ENCODE measurements around the gene RBPJ. TPM values are rescaled to one million over a fixed set of nuclear protein-coding genes. Genes with fewer than 3 reads are reported as not detected.
"Not testable (repeated sequence)": the region's sequence is repeated elsewhere in the genome, so short reads cannot be mapped to it uniquely, and the experiment has no call there.

Gene RBPJ
- total RNA-seq, 1 donor from 2014 or later = 77.2 TPM

DNA sequence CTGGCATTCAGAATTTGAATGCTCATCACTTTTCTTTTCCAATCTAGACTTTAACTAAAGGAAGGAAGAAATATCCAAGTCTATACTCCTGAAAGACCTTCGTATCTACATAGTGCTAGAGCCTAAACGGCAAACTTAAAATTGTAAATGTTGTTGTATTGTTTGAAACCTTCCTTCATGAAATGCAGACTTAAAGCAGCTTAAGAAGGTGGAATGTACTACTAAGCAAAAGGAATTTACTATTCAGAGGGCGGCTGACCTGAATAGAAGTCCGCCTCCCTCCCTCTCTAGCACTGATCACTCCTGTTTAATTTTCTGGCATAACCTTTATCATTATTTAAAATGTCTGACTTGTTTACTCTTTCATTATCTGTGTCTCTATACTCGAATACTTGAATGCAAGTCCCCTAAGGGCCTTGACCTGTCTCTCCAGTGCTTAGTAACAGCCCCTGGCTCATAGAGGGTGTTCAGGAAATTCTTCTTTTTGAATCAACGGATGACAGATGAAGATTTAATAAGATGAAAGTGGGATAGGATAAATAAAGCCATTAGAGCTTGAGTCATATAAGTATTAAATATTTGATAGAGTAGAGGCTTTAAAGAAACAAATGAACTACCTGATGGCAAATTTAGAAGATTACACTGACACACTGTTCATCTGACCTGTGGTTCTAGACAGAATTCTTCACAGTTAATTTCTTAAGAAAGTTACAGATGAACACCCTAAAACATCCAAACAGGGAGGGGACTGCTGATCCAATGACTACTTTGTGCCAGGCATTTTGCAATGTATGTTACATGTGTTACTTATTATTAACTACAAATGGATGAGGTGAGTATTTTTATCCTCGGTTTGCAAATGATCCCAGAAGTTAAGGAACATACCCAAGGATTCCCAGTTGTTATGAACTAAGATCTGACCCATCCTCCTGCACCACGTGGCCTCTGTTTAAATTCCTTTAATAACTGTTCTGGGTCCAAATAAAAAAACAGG, 20.2 kb upstream of the RBPJ start:
- H3K36me3 ChIP-seq (ENCODE audit: control insufficient read depth in 3 of 3, insufficient read depth in 3 of 3, low read length in 3 of 3) = no peaks in the 10 kb centered on the region
- H3K9ac ChIP-seq (ENCODE audit: low read depth in 1 of 3, low read length in 3 of 3) = no peak overlapping the region
- H3K27ac ChIP-seq (ENCODE audit: low read depth, low read length) = no peak overlapping the region
- H3K27me3 ChIP-seq (ENCODE audit: control insufficient read depth in 3 of 3, insufficient read depth in 3 of 3, low read length in 3 of 3) = no peaks in the 10 kb centered on the region
- H3K9me3 ChIP-seq (ENCODE audit: control insufficient read depth in 3 of 3, low read length in 3 of 3) = no peaks in the 10 kb centered on the region
- no peak overlapping the region for H3K4me3 ChIP-seq (ENCODE audit: low read length in 3 of 3)
- H3K4me1 ChIP-seq (ENCODE audit: control insufficient read depth in 3 of 3, insufficient read depth in 3 of 3, low read length in 3 of 3) = peaks cover 0 to 8% (median 0%) of the 10 kb centered on the region in 3 donors

DNA sequence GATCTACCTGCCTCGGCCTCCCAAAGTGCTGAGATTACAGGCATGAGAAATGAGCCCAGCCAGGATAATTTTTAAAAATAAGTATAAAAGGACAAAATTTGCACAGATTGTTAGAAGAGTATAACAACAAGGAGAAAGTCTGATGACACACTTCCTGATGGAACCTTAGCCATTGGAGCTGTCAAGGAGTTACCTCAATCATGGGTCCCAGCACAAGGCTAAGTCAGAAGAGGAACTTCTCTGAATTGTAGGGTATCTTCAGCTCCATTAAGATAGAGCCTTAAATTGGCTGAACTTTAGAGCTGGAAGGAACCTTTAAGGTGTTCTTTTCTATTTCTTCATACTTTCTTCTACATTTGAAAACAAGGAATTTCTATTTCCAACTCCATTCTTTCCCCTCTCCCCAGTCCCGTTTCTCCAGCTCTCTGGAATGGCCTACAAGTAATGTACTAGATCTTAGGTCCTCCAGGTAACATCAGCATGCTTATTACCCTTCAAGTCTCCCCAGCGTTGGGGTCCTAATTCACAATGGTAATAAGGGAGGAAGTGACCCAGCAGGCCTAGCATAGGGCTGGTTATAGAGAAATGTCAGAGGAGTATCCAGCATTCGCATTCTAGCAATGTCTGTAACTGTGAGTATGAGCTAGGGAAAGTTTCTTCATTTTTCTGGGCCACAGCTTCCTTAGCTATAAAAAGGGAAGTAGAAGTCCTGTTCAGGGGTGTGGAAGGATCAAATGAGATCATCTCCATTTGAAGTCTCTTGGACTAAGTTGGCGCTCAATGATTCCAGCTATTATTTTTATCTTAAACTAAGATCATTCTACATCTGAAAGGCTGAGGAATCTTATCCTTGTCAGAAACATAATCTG, 18.5 kb upstream of the RBPJ start:
- Histone ChIP-seq H3K4me3 (ENCODE audit: low read length in 3 of 3) (no peak overlapping the region), H3K9me3 (ENCODE audit: control insufficient read depth in 3 of 3, low read length in 3 of 3) (no peaks in the 10 kb centered on the region), H3K27ac (ENCODE audit: low read depth, low read length) (no peak overlapping the region), H3K9ac (ENCODE audit: low read depth in 1 of 3, low read length in 3 of 3) (no peak overlapping the region), H3K36me3 (ENCODE audit: control insufficient read depth in 3 of 3, insufficient read depth in 3 of 3, low read length in 3 of 3) (no peaks in the 10 kb centered on the region), H3K4me1 (ENCODE audit: control insufficient read depth in 3 of 3, insufficient read depth in 3 of 3, low read length in 3 of 3) (peaks cover 0 to 8% (median 0%) of the 10 kb centered on the region in 3 donors), H3K27me3 (ENCODE audit: control insufficient read depth in 3 of 3, insufficient read depth in 3 of 3, low read length in 3 of 3) (no peaks in the 10 kb centered on the region)

DNA sequence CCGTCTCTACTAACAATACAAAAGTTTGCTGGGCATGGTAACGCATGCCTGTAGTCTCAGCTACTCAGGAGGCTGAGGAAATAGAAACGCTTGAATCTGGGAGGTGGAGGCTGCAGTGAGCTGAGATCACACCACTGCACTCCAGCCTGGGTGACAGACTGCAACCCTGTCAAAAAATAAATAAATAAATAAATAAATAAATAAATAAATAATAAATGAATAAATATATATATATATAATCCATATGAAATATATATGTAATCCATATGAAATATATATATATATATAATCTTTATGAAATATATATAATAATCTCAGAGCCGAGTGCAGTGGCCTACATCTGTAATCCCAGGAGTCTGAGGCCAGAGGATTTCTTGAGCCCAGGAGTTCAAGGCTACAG, 17.8 kb upstream of the RBPJ start:
- Histone ChIP-seq H3K27ac (ENCODE audit: low read depth, low read length) (no peak overlapping the region), H3K4me1 (ENCODE audit: control insufficient read depth in 3 of 3, insufficient read depth in 3 of 3, low read length in 3 of 3) (peaks cover 0 to 8% (median 0%) of the 10 kb centered on the region in 3 donors), H3K9ac (ENCODE audit: low read depth in 1 of 3, low read length in 3 of 3) (no peak overlapping the region), H3K4me3 (ENCODE audit: low read length in 3 of 3) (no peak overlapping the region), H3K27me3 (ENCODE audit: control insufficient read depth in 3 of 3, insufficient read depth in 3 of 3, low read length in 3 of 3) (no peaks in the 10 kb centered on the region), H3K36me3 (ENCODE audit: control insufficient read depth in 3 of 3, insufficient read depth in 3 of 3, low read length in 3 of 3) (no peaks in the 10 kb centered on the region), H3K9me3 (ENCODE audit: control insufficient read depth in 3 of 3, low read length in 3 of 3) (no peaks in the 10 kb centered on the region)

DNA sequence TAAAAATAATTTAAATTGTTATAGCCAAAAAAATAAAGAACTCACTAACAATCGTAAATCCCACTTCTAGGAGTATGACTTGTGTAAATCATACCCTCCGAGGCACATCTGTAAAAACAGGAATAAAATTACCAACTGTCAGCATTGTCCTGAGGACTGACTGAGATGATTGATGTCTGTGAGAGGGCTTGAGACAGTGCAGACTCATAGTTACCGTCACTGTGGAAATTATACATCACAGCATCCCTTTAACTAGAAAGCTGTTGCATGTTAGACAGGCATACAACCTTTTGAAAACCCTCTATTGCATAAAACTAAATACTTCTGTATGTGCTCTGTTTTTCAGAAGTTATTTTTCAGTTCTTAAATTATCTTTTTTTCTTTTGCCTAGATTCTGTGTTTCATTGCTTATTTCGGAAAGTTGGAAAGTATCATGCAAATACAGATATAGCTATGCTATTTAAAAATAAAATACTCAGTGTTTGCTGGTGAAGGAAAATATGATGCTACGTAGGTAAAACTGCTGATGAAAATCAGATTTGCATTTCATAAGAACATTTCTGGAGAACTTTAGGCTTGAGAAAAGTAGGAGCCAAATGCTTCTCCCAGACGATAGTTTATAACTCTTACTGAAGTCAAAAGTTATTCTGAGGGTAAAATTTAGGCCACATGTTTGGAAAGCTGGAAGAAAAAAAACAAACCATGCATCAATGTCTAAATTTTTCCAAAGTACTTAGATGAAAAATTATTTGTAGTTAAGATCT, 13.6 kb upstream of the RBPJ start:
- no peaks in the 10 kb centered on the region for H3K27me3 ChIP-seq (ENCODE audit: control insufficient read depth in 3 of 3, insufficient read depth in 3 of 3, low read length in 3 of 3)
- no peak overlapping the region for H3K27ac ChIP-seq (ENCODE audit: low read depth, low read length)
- no peak overlapping the region for H3K9ac ChIP-seq (ENCODE audit: low read depth in 1 of 3, low read length in 3 of 3)
- no peaks in the 10 kb centered on the region for H3K4me1 ChIP-seq (ENCODE audit: control insufficient read depth in 3 of 3, insufficient read depth in 3 of 3, low read length in 3 of 3)
- H3K36me3 ChIP-seq (ENCODE audit: control insufficient read depth in 3 of 3, insufficient read depth in 3 of 3, low read length in 3 of 3) = no peaks in the 10 kb centered on the region
- no peak overlapping the region for H3K4me3 ChIP-seq (ENCODE audit: low read length in 3 of 3)
- H3K9me3 ChIP-seq (ENCODE audit: control insufficient read depth in 3 of 3, low read length in 3 of 3) = no peaks in the 10 kb centered on the region

DNA sequence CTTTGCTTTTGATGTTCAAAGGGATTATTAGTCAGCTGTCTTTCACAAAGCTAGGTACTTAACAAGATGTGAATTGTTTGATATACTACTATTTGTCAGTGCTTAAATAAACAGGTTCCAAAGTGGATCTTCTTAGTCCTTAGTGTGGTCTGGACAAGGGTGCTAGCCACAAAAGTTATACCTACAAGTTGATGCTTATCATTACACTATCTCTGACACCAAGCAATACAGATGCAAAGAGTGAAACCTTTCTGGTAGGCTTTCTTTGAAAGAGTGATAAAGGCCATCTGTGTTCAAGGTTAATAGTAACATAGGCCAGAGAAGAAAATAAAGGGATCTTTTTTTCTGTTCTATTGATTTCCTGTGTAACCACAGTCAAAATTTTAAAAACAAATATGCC, 12.2 kb upstream of the RBPJ start:
- Histone ChIP-seq H3K36me3 (ENCODE audit: control insufficient read depth in 3 of 3, insufficient read depth in 3 of 3, low read length in 3 of 3) (no peaks in the 10 kb centered on the region), H3K27me3 (ENCODE audit: control insufficient read depth in 3 of 3, insufficient read depth in 3 of 3, low read length in 3 of 3) (no peaks in the 10 kb centered on the region), H3K4me1 (ENCODE audit: control insufficient read depth in 3 of 3, insufficient read depth in 3 of 3, low read length in 3 of 3) (no peaks in the 10 kb centered on the region), H3K4me3 (ENCODE audit: low read length in 3 of 3) (no peak overlapping the region), H3K9ac (ENCODE audit: low read depth in 1 of 3, low read length in 3 of 3) (no peak overlapping the region), H3K9me3 (ENCODE audit: control insufficient read depth in 3 of 3, low read length in 3 of 3) (no peaks in the 10 kb centered on the region), H3K27ac (ENCODE audit: low read depth, low read length) (no peak overlapping the region)

DNA sequence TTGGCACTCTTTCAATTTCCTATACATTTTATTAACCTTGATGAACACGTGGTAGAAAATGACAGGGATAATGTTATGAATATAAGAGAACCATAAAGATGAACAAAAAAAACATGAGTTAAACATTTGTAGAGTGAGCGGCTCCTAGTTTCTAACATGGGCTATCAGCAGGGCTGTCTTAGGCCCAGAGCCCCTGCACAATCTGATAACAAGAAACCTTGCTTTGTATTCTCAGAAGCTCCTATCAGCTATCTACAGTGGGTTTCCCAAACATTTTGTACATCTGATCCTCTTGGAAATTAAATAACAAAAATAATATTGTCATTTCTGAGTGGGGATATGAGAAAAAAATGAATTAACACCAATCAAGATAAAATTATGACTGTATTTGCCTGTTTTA, 10.6 kb upstream of the RBPJ start:
- no peaks in the 10 kb centered on the region for H3K9me3 ChIP-seq (ENCODE audit: control insufficient read depth in 3 of 3, low read length in 3 of 3)
- no peak overlapping the region for H3K9ac ChIP-seq (ENCODE audit: low read depth in 1 of 3, low read length in 3 of 3)
- H3K36me3 ChIP-seq (ENCODE audit: control insufficient read depth in 3 of 3, insufficient read depth in 3 of 3, low read length in 3 of 3) = no peaks in the 10 kb centered on the region
- no peak overlapping the region for H3K4me3 ChIP-seq (ENCODE audit: low read length in 3 of 3)
- no peak overlapping the region for H3K27ac ChIP-seq (ENCODE audit: low read depth, low read length)
- H3K27me3 ChIP-seq (ENCODE audit: control insufficient read depth in 3 of 3, insufficient read depth in 3 of 3, low read length in 3 of 3) = no peaks in the 10 kb centered on the region
- H3K4me1 ChIP-seq (ENCODE audit: control insufficient read depth in 3 of 3, insufficient read depth in 3 of 3, low read length in 3 of 3) = no peaks in the 10 kb centered on the region

DNA sequence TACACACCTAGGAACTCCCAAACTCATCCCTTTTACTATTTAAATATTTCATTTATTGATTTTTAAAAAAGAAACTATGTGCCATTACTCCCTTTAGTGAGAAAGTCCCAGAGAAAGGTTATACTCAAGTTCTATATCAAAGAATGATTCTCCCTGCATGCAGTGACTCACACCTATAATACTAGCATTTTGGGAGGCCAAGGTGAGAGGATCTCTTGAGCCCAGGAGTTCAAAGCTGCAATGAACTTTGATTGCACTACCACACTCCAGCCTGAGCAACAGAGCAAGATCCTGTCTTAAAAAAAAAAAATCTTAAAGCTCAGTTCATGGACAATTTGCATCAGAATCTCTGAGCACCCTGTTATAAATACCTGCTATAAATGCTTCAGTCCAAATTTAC, 9.2 kb upstream of the RBPJ start:
- no peaks in the 10 kb centered on the region for H3K36me3 ChIP-seq (ENCODE audit: control insufficient read depth in 3 of 3, insufficient read depth in 3 of 3, low read length in 3 of 3)
- no peaks in the 10 kb centered on the region for H3K27me3 ChIP-seq (ENCODE audit: control insufficient read depth in 3 of 3, insufficient read depth in 3 of 3, low read length in 3 of 3)
- no peak overlapping the region for H3K27ac ChIP-seq (ENCODE audit: low read depth, low read length)
- no peaks in the 10 kb centered on the region for H3K4me1 ChIP-seq (ENCODE audit: control insufficient read depth in 3 of 3, insufficient read depth in 3 of 3, low read length in 3 of 3)
- H3K9me3 ChIP-seq (ENCODE audit: control insufficient read depth in 3 of 3, low read length in 3 of 3) = no peaks in the 10 kb centered on the region
- no peak overlapping the region for H3K4me3 ChIP-seq (ENCODE audit: low read length in 3 of 3)
- H3K9ac ChIP-seq (ENCODE audit: low read depth in 1 of 3, low read length in 3 of 3) = no peak overlapping the region

DNA sequence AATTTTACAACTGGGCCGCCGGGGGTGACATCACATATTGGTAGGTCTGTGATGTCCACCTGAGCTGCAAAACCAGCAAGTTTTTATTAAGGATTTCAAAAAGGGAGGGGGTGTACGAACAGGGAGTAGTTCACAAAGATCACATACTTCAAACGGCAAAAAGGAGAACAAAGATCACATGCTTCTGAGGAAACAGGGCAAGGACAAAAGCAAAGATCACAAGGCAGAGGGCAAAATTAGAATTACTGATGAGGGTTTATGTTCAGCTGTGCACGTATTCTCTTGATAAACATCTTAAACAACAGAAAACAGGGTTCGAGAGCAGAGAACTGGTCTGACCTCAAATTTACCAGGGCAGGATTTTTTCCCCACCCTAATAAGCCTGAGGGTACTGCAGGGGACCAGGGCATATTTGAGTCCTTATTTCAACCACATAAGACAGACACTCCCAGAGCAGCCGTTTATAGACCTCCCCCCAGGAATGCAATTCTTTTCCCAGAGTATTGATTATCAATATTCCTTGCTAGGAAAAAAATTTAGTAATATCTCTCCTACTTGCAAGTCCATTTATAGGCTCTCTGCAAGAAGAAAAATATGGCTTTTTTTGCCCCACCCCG, 5.4 kb upstream of the RBPJ start:
- not testable (repeated sequence) for H3K9me3 ChIP-seq (ENCODE audit: control insufficient read depth in 3 of 3, low read length in 3 of 3); H3K27ac ChIP-seq (ENCODE audit: low read depth, low read length); H3K27me3 ChIP-seq (ENCODE audit: control insufficient read depth in 3 of 3, insufficient read depth in 3 of 3, low read length in 3 of 3); H3K4me3 ChIP-seq (ENCODE audit: low read length in 3 of 3); H3K36me3 ChIP-seq (ENCODE audit: control insufficient read depth in 3 of 3, insufficient read depth in 3 of 3, low read length in 3 of 3); H3K9ac ChIP-seq (ENCODE audit: low read depth in 1 of 3, low read length in 3 of 3)
- peaks cover 5 to 14% (median 10%) of the 10 kb centered on the region in 3 donors for H3K4me1 ChIP-seq (ENCODE audit: control insufficient read depth in 3 of 3, insufficient read depth in 3 of 3, low read length in 3 of 3)

DNA sequence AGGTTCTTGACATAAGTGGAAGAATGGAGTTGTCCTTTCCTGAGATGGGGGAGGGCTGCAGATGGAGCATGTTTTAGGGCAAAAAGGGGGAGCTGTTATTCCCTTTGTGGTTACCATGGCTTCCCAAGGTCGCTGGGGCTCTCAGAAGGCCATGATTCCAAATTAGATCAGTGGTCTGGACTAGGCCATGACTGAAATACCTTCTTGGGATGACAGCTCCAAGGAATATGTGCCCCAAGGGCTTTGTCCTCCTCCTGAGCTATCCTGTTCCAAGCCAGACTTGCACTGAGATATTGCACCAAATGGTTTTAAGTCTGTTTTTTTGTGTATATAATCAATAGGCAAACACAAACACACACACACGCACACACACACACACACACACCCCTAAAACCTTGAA, 3.0 kb upstream of the RBPJ start:
- peaks cover 13 to 28% (median 19%) of the 10 kb centered on the region in 3 donors for H3K4me1 ChIP-seq (ENCODE audit: control insufficient read depth in 3 of 3, insufficient read depth in 3 of 3, low read length in 3 of 3)
- H3K27me3 ChIP-seq (ENCODE audit: control insufficient read depth in 3 of 3, insufficient read depth in 3 of 3, low read length in 3 of 3) = no peaks in the 10 kb centered on the region
- no peaks in the 10 kb centered on the region for H3K9me3 ChIP-seq (ENCODE audit: control insufficient read depth in 3 of 3, low read length in 3 of 3)
- no peak overlapping the region for H3K9ac ChIP-seq (ENCODE audit: low read depth in 1 of 3, low read length in 3 of 3)
- H3K27ac ChIP-seq (ENCODE audit: low read depth, low read length) = no peak overlapping the region
- no peaks in the 10 kb centered on the region for H3K36me3 ChIP-seq (ENCODE audit: control insufficient read depth in 3 of 3, insufficient read depth in 3 of 3, low read length in 3 of 3)
- H3K4me3 ChIP-seq (ENCODE audit: low read length in 3 of 3) = no peak overlapping the region
